GM12873 (cell line): Measurements from ENCODE around the gene VDAC2.
A peak's percentile ranks its signal among the peaks of the same experiment; 100 is the strongest.

Experiments used
- CTCF ChIP-seq: IDR thresholded peaks from 2 replicates; pipeline ENCODE4 v1.5.1; 2012; ENCODE audit warnings: low read depth, mild to moderate bottlenecking, moderate library complexity, low read length, control low read depth; ENCODE audit not compliant: insufficient read depth; ENCODE audit errors: missing control alignments

The VDAC2 gene

GRCh38 chr10:75176736-75177135 lies 33.9 kb upstream of the VDAC2 start:
- TF ChIP-seq CTCF: no peak

- TF ChIP-seq CTCF: no peak
Measured at GRCh38 chr10:75179657-75180177, 30.9 kb upstream of the VDAC2 start.

- no peak for TF ChIP-seq CTCF
Measured at GRCh38 chr10:75180592-75180991, 30.0 kb upstream of the VDAC2 start.

GRCh38 chr10:75181073-75181472 lies 29.5 kb upstream of the VDAC2 start:
- no peak for TF ChIP-seq CTCF

GRCh38 chr10:75186310-75186709 lies 24.3 kb upstream of the VDAC2 start:
- TF ChIP-seq CTCF: no peak

- peak; percentile 78 for TF ChIP-seq CTCF
Measured at GRCh38 chr10:75187961-75188426, 22.6 kb upstream of the VDAC2 start.

- no peak for TF ChIP-seq CTCF
Measured at GRCh38 chr10:75189266-75190096, 21.1 kb upstream of the VDAC2 start.
